Measurements from ENCODE around the gene MACROD1. TPM values are rescaled to one million over a fixed set of nuclear protein-coding genes. Genes with fewer than 3 reads are reported as not detected.

Gene MACROD1
- total RNA-seq, 2 donors from 2014 or later = 33.5 to 68.2 TPM

DNA sequence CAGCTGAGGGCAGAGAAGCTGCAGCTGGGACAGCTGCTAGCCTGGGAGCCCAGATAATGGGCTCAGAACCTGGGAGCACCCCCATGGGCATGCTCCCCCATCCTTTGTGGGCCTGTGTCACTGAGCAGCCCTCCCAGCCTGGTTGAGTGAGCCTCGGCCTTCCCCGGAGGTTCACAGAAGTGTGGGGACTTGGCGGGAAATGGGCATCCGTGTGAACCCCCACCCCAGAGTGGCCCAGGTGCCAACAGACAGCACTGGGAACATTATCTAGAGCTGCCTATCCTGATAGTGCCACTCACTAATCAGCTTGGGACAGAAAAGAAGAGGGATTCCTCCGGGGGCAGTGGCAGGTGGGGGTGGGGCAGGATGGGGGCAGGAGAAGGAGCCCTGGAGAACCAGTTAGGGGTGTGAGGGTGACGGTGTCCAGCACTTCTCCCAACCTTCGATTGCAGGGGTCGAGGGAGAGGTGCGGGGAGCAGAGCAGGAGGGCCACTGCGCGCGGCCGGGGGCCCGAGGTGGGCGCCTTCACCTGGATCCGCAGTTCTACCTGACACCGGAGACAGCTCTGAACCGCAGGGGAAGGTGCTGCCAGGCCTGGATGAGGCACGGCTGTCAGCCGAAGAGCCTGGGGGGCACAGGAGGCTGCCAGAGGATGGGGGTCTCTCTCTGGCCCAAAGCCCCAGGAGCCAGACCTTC lies 97.1 kb downstream of the MACROD1 start:
- H3K27me3 ChIP-seq (replicated peaks; ENCODE audit: insufficient read depth) = no peaks in the 10 kb centered on the region
- no peak overlapping the region for H3K27ac ChIP-seq
- H3K4me1 ChIP-seq (replicated peaks) = no peaks in the 10 kb centered on the region
- H3K36me3 ChIP-seq = no peaks in the 10 kb centered on the region
- DNase-seq (ENCODE audit: low spot score) = no peak
- intact Hi-C loops (cut with DNase I) = no loop called here
- no peaks in the 10 kb centered on the region for H3K9me3 ChIP-seq
- 87% methylated on average over 20 of the region's 20 CpGs for WGBS
- TF ChIP-seq, protein P1, sequence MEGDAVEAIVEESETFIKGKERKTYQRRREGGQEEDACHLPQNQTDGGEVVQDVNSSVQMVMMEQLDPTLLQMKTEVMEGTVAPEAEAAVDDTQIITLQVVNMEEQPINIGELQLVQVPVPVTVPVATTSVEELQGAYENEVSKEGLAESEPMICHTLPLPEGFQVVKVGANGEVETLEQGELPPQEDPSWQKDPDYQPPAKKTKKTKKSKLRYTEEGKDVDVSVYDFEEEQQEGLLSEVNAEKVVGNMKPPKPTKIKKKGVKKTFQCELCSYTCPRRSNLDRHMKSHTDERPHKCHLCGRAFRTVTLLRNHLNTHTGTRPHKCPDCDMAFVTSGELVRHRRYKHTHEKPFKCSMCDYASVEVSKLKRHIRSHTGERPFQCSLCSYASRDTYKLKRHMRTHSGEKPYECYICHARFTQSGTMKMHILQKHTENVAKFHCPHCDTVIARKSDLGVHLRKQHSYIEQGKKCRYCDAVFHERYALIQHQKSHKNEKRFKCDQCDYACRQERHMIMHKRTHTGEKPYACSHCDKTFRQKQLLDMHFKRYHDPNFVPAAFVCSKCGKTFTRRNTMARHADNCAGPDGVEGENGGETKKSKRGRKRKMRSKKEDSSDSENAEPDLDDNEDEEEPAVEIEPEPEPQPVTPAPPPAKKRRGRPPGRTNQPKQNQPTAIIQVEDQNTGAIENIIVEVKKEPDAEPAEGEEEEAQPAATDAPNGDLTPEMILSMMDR (IDR thresholded peaks at IDR 0.05) = no peak
- TF ChIP-seq POLR2A (IDR thresholded peaks at IDR 0.05) = no peak
- no peak for TF ChIP-seq POLR2AphosphoS5 (IDR thresholded peaks at IDR 0.05)
- H3K4me3 ChIP-seq = no peak overlapping the region

DNA sequence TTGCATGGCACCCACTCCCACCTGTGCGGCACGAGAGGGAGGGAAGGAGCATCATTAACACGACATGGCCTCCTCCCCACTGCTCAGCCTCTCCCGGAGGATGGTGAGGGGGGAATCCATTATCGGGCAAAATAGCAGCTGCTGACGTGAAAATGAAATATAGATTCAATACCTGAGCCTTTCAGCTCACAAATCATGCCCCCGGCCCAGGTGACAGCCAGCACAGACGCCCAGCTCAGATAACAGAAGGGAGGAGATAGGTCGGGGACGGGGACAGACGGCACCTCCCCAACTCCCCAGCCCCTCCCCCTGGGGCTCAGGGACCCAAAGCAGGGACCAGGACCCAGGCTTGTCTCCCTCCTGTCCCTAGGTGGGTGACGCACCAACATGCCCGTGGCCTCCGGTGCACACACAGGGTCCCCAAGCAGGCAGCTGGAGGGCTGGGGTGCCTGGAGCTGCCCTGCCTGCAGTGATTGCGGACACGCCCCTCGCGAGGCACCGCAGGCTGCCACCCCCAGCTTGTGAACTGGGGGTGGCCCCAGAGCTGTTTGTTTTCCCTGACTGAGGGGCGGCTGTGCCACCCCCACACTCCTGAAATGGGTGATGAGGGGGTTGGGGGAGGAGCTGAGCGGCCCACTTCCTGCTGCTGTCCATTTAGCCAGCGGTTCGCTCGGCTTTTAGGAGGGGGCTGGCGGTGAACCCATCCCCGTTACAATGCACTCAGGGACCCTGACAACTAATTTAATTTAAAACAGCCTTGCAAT lies 98.5 kb downstream of the MACROD1 start:
- WGBS = 56% methylated on average over 24 of the region's 26 CpGs
- H3K4me3 ChIP-seq = no peak overlapping the region
- no peak overlapping the region for H3K27ac ChIP-seq
- TF ChIP-seq, protein P1 (IDR thresholded peaks at IDR 0.05) = no peak
- TF ChIP-seq POLR2A (IDR thresholded peaks at IDR 0.05) = no peak
- TF ChIP-seq POLR2AphosphoS5 (IDR thresholded peaks at IDR 0.05) = no peak
- no peaks in the 10 kb centered on the region for H3K36me3 ChIP-seq
- no peaks in the 10 kb centered on the region for H3K27me3 ChIP-seq (replicated peaks; ENCODE audit: insufficient read depth)
- no peaks in the 10 kb centered on the region for H3K9me3 ChIP-seq
- no peak for DNase-seq (ENCODE audit: low spot score)
- intact Hi-C loops (cut with DNase I) = no loop called here
- H3K4me1 ChIP-seq (replicated peaks) = no peaks in the 10 kb centered on the region

DNA sequence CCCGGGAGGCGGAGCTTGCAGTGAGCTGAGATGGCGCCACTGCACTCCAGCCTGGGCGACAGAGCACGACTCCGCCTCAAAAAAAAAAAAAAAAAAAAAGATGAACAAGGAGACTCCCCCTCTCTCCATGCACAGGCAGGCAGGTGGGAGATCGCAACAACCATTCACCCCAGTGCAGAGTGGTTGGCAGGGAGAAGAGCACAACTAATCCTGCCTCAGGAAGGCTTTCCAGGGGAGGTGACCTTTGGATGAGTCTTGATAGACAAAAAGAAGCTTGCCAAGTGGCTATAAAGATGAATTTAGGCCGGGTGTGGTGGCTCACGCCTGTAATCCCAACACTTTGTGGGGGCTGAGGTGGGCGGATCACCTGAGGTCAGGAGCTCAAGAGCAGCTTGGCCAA lies 100.2 kb downstream of the MACROD1 start:
- Histone ChIP-seq H3K36me3 (no peaks in the 10 kb centered on the region), H3K27me3 (replicated peaks; ENCODE audit: insufficient read depth) (no peaks in the 10 kb centered on the region), H3K4me3 (no peak overlapping the region), H3K27ac (no peak overlapping the region), H3K4me1 (replicated peaks) (no peaks in the 10 kb centered on the region), H3K9me3 (no peaks in the 10 kb centered on the region)
- 89% methylated on average over 10 of the region's 10 CpGs for WGBS
- TF ChIP-seq POLR2A (IDR thresholded peaks at IDR 0.05) = no peak
- TF ChIP-seq POLR2AphosphoS5 (IDR thresholded peaks at IDR 0.05) = no peak
- TF ChIP-seq, protein P1 (IDR thresholded peaks at IDR 0.05) = no peak
- intact Hi-C loops (cut with DNase I) = no loop called here
- DNase-seq (ENCODE audit: low spot score) = no peak

DNA sequence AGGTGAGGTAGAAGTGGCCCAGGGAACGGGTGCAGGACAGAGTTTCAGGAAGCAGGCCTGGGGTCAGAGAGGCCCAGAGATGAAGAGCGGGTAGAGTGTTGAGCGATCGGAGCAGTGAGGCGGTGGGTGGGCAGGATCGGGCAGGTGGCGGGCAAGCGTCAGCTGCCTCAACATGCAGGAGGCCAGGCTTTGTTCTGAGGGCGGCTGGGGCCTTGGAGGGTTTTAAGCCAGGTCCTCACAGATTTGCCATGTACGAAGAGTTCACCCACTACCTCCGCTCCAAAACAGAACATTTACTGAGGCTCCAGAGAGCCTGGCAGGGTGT lies 100.8 kb downstream of the MACROD1 start:
- no peak for TF ChIP-seq POLR2AphosphoS5 (IDR thresholded peaks at IDR 0.05)
- no peak for TF ChIP-seq POLR2A (IDR thresholded peaks at IDR 0.05)
- TF ChIP-seq, protein P1 (IDR thresholded peaks at IDR 0.05) = no peak
- 68% methylated on average over 11 of the region's 11 CpGs for WGBS
- Histone ChIP-seq H3K4me1 (replicated peaks) (no peaks in the 10 kb centered on the region), H3K4me3 (no peak overlapping the region), H3K36me3 (no peaks in the 10 kb centered on the region), H3K9me3 (no peaks in the 10 kb centered on the region), H3K27ac (peak overlapping the region in 1 of 2 donors; percentile 22), H3K27me3 (replicated peaks; ENCODE audit: insufficient read depth) (no peaks in the 10 kb centered on the region)
- intact Hi-C loops (cut with DNase I) = no loop called here
- DNase-seq (ENCODE audit: low spot score) = no peak

Data from prostate gland (tissue), 2 donors.